H1 (cell line): ENCODE data around the gene CDON. TPM values are rescaled to one million over a fixed set of nuclear protein-coding genes. Genes with fewer than 3 reads are reported as not detected.

Experiments
- CTCF ChIA-PET: fragments of 300-600 bp; sonication (Branson Sonifier 250); formaldehyde crosslinking; loops from one replicate; lab custom pipeline; 2021; ENCODE audit not compliant: partially characterized antibody; lab: Charles Lee
- POLR2A ChIA-PET: fragments of 300-600 bp; sonication (Branson Sonifier 250); formaldehyde crosslinking; loops from one replicate; lab custom pipeline; 2021; ENCODE audit warnings: inconsistent platforms; ENCODE audit not compliant: partially characterized antibody; lab: Charles Lee
- DNase-seq, 2 experiments: peaks; one replicate each; pipeline versions ENCODE4 v3.0.0 to v3.0.0-alpha.2; 2010 to 2022; ENCODE audit warnings: low spot score in 2 of 2, low read depth in 1 of 2, mixed read lengths in 1 of 2
- FAIRE-seq: peaks from 2 replicates; lab custom pipeline; 2011; peaks lifted over from hg19 to GRCh38; lab: Jason Lieb, UNC
- H2AFZ ChIP-seq: 2 replicates; pipeline ENCODE4 v1.8.1; 2012; ENCODE audit warnings: low read length, inconsistent platforms
- H2AK5ac ChIP-seq: 2 replicates; pipeline ENCODE4 v1.6.1; 2013; ENCODE audit warnings: low read depth, low read length
- H2BK120ac ChIP-seq: replicated peaks from 2 replicates; pipeline ENCODE3; 2013; ENCODE audit warnings: low read depth, low read length, inconsistent platforms
- H2BK12ac ChIP-seq: 2 replicates; pipeline ENCODE4 v1.6.1; 2013; ENCODE audit warnings: low read depth, low read length
- H2BK15ac ChIP-seq: 2 replicates; pipeline ENCODE4 v1.6.1; 2013; ENCODE audit warnings: low read length
- H2BK20ac ChIP-seq: 2 replicates; pipeline ENCODE4 v1.6.1; 2013; ENCODE audit warnings: low read length
- H2BK5ac ChIP-seq: 2 replicates; pipeline ENCODE4 v1.6.1; 2013; ENCODE audit warnings: low read depth, low read length
- H3K14ac ChIP-seq: 2 replicates; pipeline ENCODE4 v1.6.1; 2013; ENCODE audit warnings: inconsistent platforms; ENCODE audit not compliant: insufficient read length
- H3K18ac ChIP-seq: 2 replicates; pipeline ENCODE4 v1.6.1; 2013; ENCODE audit warnings: low read length; ENCODE audit errors: extremely low read depth
- H3K23ac ChIP-seq: 2 replicates; pipeline ENCODE4 v1.6.1; 2013; ENCODE audit warnings: inconsistent platforms; ENCODE audit not compliant: insufficient read length
- H3K23me2 ChIP-seq: 2 replicates; pipeline ENCODE4 v1.6.1; 2013; ENCODE audit warnings: low read depth, low read length
- H3K27ac ChIP-seq: 2 replicates; pipeline ENCODE4 v1.6.1; 2011; ENCODE audit warnings: low read depth, low read length, inconsistent platforms
- H3K27me3 ChIP-seq, 4 experiments: replicated peaks in 1 of 4; 1 replicate in 1 of 4; 2 replicates in 3 of 4; pipeline versions ENCODE4 v1.6.1 to v1.8.1; 2011 to 2013; ENCODE audit warnings: low read length in 3 of 4, mild to moderate bottlenecking in 3 of 4, inconsistent platforms in 2 of 4, mixed read lengths in 2 of 4, moderate library complexity in 1 of 4; ENCODE audit not compliant: control insufficient read depth in 3 of 4, insufficient read depth in 3 of 4; ENCODE audit errors: extremely low read depth in 1 of 4
- H3K36me3 ChIP-seq, 4 experiments: 2 replicates each; pipeline versions ENCODE4 v1.6.1 to v1.8.1; 2011 to 2013; ENCODE audit warnings: mild to moderate bottlenecking in 4 of 4, low read length in 3 of 4, moderate library complexity in 2 of 4, control low read depth in 1 of 4, inconsistent platforms in 1 of 4; ENCODE audit not compliant: insufficient read depth in 4 of 4, control insufficient read depth in 2 of 4
- H3K4ac ChIP-seq: replicated peaks from 2 replicates; pipeline ENCODE3; 2013; ENCODE audit warnings: low read length, low read depth, mixed read lengths, inconsistent platforms; ENCODE audit not compliant: insufficient read length
- H3K4me1 ChIP-seq, 4 experiments: replicated peaks in 1 of 4; 1 replicate in 1 of 4; 2 replicates in 3 of 4; pipeline versions ENCODE4 v1.6.1 to v1.8.1; 2011 to 2013; ENCODE audit warnings: low read length in 3 of 4, inconsistent platforms in 2 of 4, mixed read lengths in 1 of 4; ENCODE audit not compliant: insufficient read depth in 4 of 4, control insufficient read depth in 3 of 4
- H3K4me2 ChIP-seq, 2 experiments: 2 replicates each; pipeline versions ENCODE4 v1.6.1 to v1.8.1; 2011 to 2013; ENCODE audit warnings: low read depth in 2 of 2, low read length in 2 of 2, control low read depth in 1 of 2, inconsistent platforms in 1 of 2, mild to moderate bottlenecking in 1 of 2; ENCODE audit not compliant: insufficient read depth in 1 of 2
- H3K4me3 ChIP-seq, 4 experiments: fragments of 200-600, 300-600 bp in 1 of 4; sonication (generic), shearing (Covaris generic), sonication (Bioruptor Twin) in 1 of 4; 2 replicates each; pipeline versions ENCODE4 v1.5.1 to v1.8.1; 2011 to 2016; ENCODE audit warnings: low read length in 4 of 4, low read depth in 3 of 4, control low read depth in 2 of 4, inconsistent platforms in 2 of 4, mild to moderate bottlenecking in 2 of 4, mixed read lengths in 1 of 4, moderate library complexity in 1 of 4; ENCODE audit not compliant: insufficient read depth in 2 of 4; ENCODE audit errors: extremely low read depth in 1 of 4
- H3K56ac ChIP-seq: replicated peaks from 2 replicates; pipeline ENCODE3; 2013; ENCODE audit warnings: low read depth, mild to moderate bottlenecking, mixed read lengths, low read length, inconsistent platforms; ENCODE audit not compliant: insufficient read length
- H3K79me1 ChIP-seq: 2 replicates; pipeline ENCODE4 v1.6.1; 2013; ENCODE audit warnings: low read depth, low read length, control low read depth
- H3K79me2 ChIP-seq, 2 experiments: 2 replicates each; pipeline versions ENCODE4 v1.6.1 to v1.8.1; 2012 to 2013; ENCODE audit warnings: low read length in 2 of 2, mild to moderate bottlenecking in 2 of 2, inconsistent platforms in 1 of 2; ENCODE audit not compliant: insufficient read depth in 2 of 2, control insufficient read depth in 1 of 2
- H3K9ac ChIP-seq, 4 experiments: replicated peaks in 1 of 4; 1 replicate in 1 of 4; 2 replicates in 3 of 4; pipeline versions ENCODE4 v1.6.1 to v1.8.1; 2011 to 2013; ENCODE audit warnings: low read depth in 3 of 4, low read length in 3 of 4, control low read depth in 2 of 4, mild to moderate bottlenecking in 2 of 4, moderate library complexity in 2 of 4, inconsistent platforms in 1 of 4; ENCODE audit errors: extremely low read depth in 1 of 4
- H3K9me3 ChIP-seq, 2 experiments: 2 replicates each; pipeline versions ENCODE4 v1.6.1 to v1.8.1; 2012 to 2013; ENCODE audit warnings: mild to moderate bottlenecking in 2 of 2, moderate library complexity in 2 of 2, control low read depth in 1 of 2, inconsistent platforms in 1 of 2, low read depth in 1 of 2, low read length in 1 of 2, mixed read lengths in 1 of 2; ENCODE audit not compliant: insufficient read depth in 2 of 2
- H4K20me1 ChIP-seq, 2 experiments: replicated peaks in 1 of 2; 2 replicates each; pipeline versions ENCODE3 to v1.8.1; 2011 to 2013; ENCODE audit warnings: inconsistent platforms in 2 of 2, low read length in 2 of 2, mild to moderate bottlenecking in 1 of 2; ENCODE audit not compliant: insufficient read depth in 2 of 2, control insufficient read depth in 1 of 2
- H4K5ac ChIP-seq: 2 replicates; pipeline ENCODE4 v1.6.1; 2013; ENCODE audit warnings: low read length, low read depth, mixed read lengths, inconsistent platforms; ENCODE audit not compliant: insufficient read length
- H4K8ac ChIP-seq: 2 replicates; pipeline ENCODE4 v1.8.0; 2013; ENCODE audit warnings: mild to moderate bottlenecking, moderate library complexity, low read length, inconsistent platforms; ENCODE audit not compliant: insufficient read depth; ENCODE audit errors: extremely low read depth
- H4K91ac ChIP-seq: replicated peaks from 2 replicates; pipeline ENCODE3; 2013; ENCODE audit warnings: low read length, mixed read lengths, inconsistent platforms; ENCODE audit not compliant: insufficient read length
- EP300 ChIP-seq, 2 experiments: IDR thresholded peaks; 1 replicate in 1 of 2; 2 replicates in 1 of 2; pipeline ENCODE4 v1.6.1; 2011 to 2012; ENCODE audit warnings: low read depth in 2 of 2, low read length in 2 of 2, mild to moderate bottlenecking in 2 of 2, borderline replicate concordance in 1 of 2, inconsistent platforms in 1 of 2, moderate library complexity in 1 of 2
- RAD21 ChIP-seq, 2 experiments: IDR thresholded peaks in 1 of 2; conservative IDR thresholded peaks in 1 of 2; 2 replicates each; pipeline ENCODE4 v1.6.1; 2011; ENCODE audit warnings: low read depth in 2 of 2, low read length in 2 of 2, improper control_type of control experiment in 1 of 2, inconsistent platforms in 1 of 2, mild to moderate bottlenecking in 1 of 2, moderate library complexity in 1 of 2
- RNF2 ChIP-seq: fragments of 200-900, 300-1000 bp; sonication (generic); IDR thresholded peaks from 2 replicates; pipeline ENCODE4 v1.7.1; 2016; ENCODE audit warnings: borderline replicate concordance, low read depth, mild to moderate bottlenecking, antibody characterized with exemption, low read length; ENCODE audit not compliant: poor library complexity, severe bottlenecking; ENCODE audit errors: missing control alignments
- SAP30 ChIP-seq: fragments of 300-600 bp; sonication (generic); IDR thresholded peaks from 2 replicates; pipeline ENCODE4 v1.7.1; 2012; ENCODE audit warnings: low read length, moderate library complexity, mild to moderate bottlenecking, inconsistent platforms; ENCODE audit not compliant: insufficient read depth, insufficient replicate concordance
- TEAD4 ChIP-seq: IDR thresholded peaks from 2 replicates; pipeline ENCODE4 v1.6.1; 2012; ENCODE audit warnings: low read depth, low read length, inconsistent platforms, mixed read lengths
- WGBS, 2 experiments: shearing (Covaris generic) in 1 of 2; methylation state at CpG; one replicate each; pipeline versions ENCODE4 v1.1.6 to v1.1.7; 2013 to 2015; ENCODE audit warnings: low lambda C conversion rate in 2 of 2, mixed read lengths in 2 of 2, inconsistent platforms in 1 of 2, low coverage in 1 of 2, missing lambda C conversion rate in 1 of 2; ENCODE audit not compliant: insufficient replicate concordance in 2 of 2, insufficient coverage in 1 of 2, insufficient read length in 1 of 2; ENCODE audit errors: extremely low coverage in 1 of 2, missing lambda C conversion rate in 1 of 2; 5-methylcytosine and 5-hydroxymethylcytosine counted together
- polyA plus RNA-seq, 7 experiments: library from polyadenylated mRNA; depleted of rRNA in 3 of 7; stranded (reverse) in 5 of 7; unstranded in 2 of 7; fragments of >200 nt in 5 of 7; fragments of 200-250 nt in 2 of 7; gene quantifications; 1 replicate in 5 of 7; 2 replicates in 1 of 7; 4 replicates in 1 of 7; pipeline versions ENCODE4 v1.2.1 to v1.2.3, GENCODE V29; 2011 to 2013; ENCODE audit warnings: missing spikeins in 2 of 7, mixed read lengths in 2 of 7
- total RNA-seq: library from RNA; stranded (reverse); fragmentation: NEBNext Ultra II Directional; extraction: Animal tissue kit (Norgen Biotek cat#: 25700); gene quantifications from 2 replicates; pipeline ENCODE4 v1.2.1, GENCODE V29; 2021

CDON gene
- total and polyA plus RNA-seq, 2 of the 8 experiments (the other 6 are each of a cell fraction or from before 2014, with no cell fraction given) = 11.0 to 32.5 TPM

DNA sequence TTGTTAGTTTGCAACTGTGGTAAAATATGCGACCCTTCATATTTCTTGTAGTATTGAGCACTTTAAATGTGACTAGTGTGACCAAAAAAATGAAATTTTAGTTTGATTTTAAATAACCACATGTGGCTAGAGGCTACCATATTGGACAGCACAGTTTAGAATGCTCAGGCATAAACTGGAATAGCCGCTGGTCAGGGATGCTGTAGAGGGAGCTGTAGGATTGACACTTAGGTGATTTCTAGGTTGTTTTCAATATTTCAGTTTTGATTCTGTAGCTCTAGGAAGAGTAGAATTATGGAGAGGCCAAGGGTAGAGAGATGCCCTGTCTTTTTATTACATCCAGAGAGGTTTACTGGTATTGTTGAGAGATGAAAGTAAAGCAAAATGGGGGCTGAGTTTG is 127.6 kb downstream of the CDON start:
- Histone ChIP-seq H3K4me2 (no peak overlapping the region), H4K20me1 (no peaks in the 10 kb centered on the region), H3K79me1 (no peaks in the 10 kb centered on the region), H2BK5ac (no peak overlapping the region), H3K9ac (no peak overlapping the region), H3K14ac (no peak overlapping the region), H3K27ac (no peak overlapping the region), H2BK120ac (no peak overlapping the region), H3K4me1 (peaks cover 6 to 14% (median 11%) of the 10 kb centered on the region in 4 experiments), H4K91ac (no peak overlapping the region), H2BK15ac (no peak overlapping the region), H3K27me3 (peaks cover 0 to 6% (median 2%) of the 10 kb centered on the region in 4 experiments; a peak in 2 of 7 replicates), H2BK20ac (no peak overlapping the region), H3K23me2 (no peaks in the 10 kb centered on the region), H3K4me3 (no peak overlapping the region), H3K79me2 (no peaks in the 10 kb centered on the region), H3K9me3 (no peaks in the 10 kb centered on the region), H3K4ac (no peak overlapping the region), H4K8ac (no peak overlapping the region), H3K18ac (no peak overlapping the region), H3K36me3 (no peaks in the 10 kb centered on the region), H2AK5ac (no peak overlapping the region), H3K56ac (no peak overlapping the region), H3K23ac (no peak overlapping the region), H2BK12ac (no peak overlapping the region), H2AFZ (no peak overlapping the region), H4K5ac (no peak overlapping the region)
- POLR2A ChIA-PET = interaction anchor here (1.2 to 1.4 kb wide), 2 partner anchors 11 to 111 kb away, joined by 3 read pairs; no protein-coding TSS in a partner anchor
- no peak for TF ChIP-seq SAP30
- peak; percentile 12 to 17; a peak in 1 of 4 replicates for TF ChIP-seq RAD21 (IDR thresholded peaks at IDR 0.05 in 1 of 2, conservative IDR thresholded peaks at IDR 0.05 in 1 of 2; ENCODE audit: low read depth in 2 of 2, low read length in 2 of 2)
- no peak for TF ChIP-seq TEAD4
- TF ChIP-seq EP300 (IDR thresholded peaks at IDR 0.05; ENCODE audit: borderline replicate concordance in 1 of 2, low read depth in 2 of 2, low read length in 2 of 2) = no peak
- TF ChIP-seq RNF2 = no peak
- no peak for FAIRE-seq
- CTCF ChIA-PET = interaction anchor here (1.0 to 2.4 kb wide), 4 partner anchors 8 to 259 kb away, joined by 3 to 10 read pairs (median 5); no protein-coding TSS in a partner anchor
- WGBS, 2 experiments = 85% methylated on average over 2 of the region's 2 CpGs; no CpG with 5 or more reads in 1 of the 2 experiments
- no peak for DNase-seq
